Measurements from ENCODE around the gene PHC1.

Gene PHC1

DNA sequence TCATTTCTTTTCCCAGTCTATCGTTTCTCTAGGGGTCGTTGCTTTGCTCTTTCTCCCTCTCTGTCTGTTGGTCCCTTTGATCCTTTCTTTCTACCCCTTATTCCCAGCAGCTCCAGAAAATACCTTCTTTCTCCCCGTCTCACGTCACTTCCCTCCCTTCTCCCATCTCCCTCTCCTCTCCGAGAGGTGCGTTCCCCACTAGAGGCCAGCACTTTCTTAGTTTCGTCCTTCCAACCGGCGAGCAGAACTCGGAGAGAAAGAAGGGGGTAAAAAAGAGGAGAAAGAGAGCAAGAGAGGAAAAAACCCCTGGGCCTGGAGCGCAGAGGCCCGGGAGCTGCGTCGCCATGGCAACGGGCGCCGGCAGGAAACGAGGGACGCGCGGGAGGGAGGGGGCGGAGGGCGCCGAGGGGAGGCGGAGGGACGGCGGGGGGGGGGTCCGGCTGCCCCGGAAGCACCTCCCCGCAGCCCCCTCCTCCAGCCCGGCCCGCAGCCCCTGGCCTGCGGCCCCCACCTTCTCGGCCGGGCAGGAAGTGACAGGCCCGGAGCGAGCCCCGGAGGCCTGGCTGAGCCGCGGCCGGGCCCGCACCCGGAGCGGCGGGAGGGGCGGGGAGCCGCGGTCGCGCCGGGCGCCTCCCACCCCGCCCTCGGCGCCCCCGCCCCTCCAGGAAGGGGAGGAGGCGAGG lies at the start of gene PHC1:
PHC1 (plus strand) TSS at position 477 of the 683 bp plus-strand sequence. CDS start 3,169 bp downstream, outside the sequence.
- DNase-seq (ENCODE audit: low spot score), result peak; percentile 82

DNA sequence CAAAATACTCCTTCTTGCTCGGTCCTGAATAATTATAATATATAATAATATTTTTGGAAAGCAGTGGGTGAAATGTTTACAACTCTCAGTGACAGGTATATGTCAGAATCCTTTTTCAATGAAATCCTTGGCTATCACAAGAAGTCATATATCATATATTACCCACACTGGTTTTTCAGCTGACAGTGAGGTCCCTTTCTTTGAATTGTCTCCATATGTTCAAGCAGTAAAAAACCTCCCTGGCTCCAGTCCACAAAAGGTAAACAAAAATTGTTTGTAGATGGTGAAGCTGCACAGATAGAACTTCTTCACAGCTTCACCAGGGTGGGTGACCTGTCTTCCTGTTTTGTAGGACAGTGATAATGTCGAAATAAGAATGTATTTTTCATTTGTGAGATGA lies 47.9 kb upstream of the PHC1 start:
- no peak for DNase-seq (ENCODE audit: low spot score)

DNA sequence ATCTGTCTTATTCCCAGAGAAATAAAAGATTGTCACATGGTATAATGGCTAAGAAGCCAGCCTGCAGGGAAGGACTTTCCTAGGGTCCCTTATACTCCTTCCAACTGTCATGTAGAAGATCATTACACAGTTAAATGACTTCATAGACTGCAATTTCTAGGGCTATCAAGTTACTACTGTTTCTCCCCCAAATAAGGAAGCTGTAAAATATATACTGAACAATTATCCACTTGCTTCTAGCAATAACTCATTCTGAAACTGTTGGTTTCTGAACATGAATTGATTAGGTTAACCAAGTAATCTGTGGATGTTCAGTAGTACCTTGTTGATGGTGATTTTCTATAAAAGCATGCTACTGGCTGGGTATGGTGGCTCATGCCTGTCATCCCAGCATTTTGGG lies 47.3 kb upstream of the PHC1 start:
- no peak for DNase-seq (ENCODE audit: low spot score)

- DNase-seq (ENCODE audit: low spot score), result no peak
Observed at GRCh38 chr12:8867786-8868185, 46.5 kb upstream of the PHC1 start.

DNA sequence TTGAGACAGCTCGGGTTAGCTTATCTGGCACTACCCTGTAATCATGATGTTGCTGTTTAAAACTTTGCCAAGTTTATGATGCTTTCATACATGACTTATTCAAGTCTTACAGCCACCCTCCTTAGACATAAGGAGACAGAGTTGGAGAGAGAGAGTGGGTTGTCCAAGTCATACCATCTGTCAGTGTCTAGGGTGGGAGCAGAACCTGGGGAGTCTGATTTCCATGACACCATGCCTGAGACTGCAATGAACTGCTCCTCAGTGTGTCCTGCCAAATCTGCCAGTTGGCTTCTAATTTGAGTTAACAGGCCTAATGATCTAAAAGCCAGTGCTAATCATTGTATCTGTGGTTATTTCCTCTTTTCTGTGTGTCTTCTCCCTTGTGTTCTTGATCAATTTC lies 43.7 kb upstream of the PHC1 start:
- no peak for DNase-seq (ENCODE audit: low spot score)

GRCh38 chr12:8871068-8871467 lies 43.2 kb upstream of the PHC1 start:
- DNase-seq (ENCODE audit: low spot score), result no peak

DNA sequence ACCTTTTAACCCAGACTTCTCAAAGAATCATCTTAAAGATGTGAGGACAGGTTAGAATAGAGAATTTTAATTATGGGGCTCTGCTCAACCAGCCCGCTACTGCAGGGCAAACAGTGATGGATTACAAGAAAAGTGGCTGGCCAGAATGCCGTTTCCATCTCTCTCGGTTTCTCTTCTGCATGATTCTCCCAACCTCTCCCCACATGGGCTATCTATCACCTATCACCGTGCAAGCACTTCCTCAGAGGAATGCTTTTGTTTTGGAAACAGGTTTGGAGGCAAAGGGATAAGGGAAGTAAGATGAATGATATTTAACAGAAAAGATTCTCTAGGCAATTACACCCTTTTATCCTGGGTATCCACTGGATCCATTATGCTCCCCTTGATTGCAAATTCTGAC lies 37.4 kb upstream of the PHC1 start:
- DNase-seq (ENCODE audit: low spot score), result no peak

DNA sequence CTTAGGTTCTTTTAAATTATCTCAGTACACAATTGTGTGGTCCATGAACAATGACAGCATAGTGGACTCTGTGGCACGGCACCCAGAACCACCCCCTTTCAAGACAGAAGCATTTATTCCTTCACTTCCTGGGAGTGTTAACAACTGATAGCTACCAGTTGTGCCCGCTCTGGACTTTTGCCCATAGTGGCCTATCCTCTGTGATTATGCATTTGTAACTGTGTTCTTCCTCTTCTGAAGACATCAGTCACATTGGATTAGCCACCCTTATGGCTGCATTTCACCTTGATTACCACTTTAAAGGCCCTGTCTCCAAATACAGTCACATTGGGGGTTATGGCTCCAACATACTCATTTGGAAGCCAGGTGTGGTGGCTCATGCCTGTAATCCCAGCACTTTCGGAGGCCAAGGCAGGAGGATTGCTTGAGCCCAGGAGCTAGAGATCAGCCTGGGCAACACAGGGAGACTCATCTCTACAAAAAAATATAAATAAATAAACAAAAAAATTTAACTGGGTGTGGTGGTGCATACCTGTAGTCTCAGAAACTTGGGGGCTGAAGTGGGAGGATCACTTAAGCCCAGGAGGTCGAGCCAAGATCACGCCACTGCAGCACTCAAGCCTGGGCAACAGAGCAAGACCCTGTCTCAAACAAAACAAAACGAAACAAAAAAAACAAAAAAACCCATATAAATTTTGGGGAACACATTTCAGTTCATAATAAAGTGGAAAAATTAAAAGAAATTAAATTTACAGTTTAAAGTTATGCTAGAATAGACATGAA lies 27.6 kb upstream of the PHC1 start:
- DNase-seq (ENCODE audit: low spot score), result no peak

GRCh38 chr12:8887285-8887715 lies 27.0 kb upstream of the PHC1 start:
- DNase-seq (ENCODE audit: low spot score), result no peak

- peak; percentile 33 for DNase-seq (ENCODE audit: low spot score)
Observed at GRCh38 chr12:8890313-8891085, 23.8 kb upstream of the PHC1 start.

- DNase-seq (ENCODE audit: low spot score), result no peak
Observed at GRCh38 chr12:8891976-8892375, 22.3 kb upstream of the PHC1 start.

GRCh38 chr12:8894378-8894777 lies 19.9 kb upstream of the PHC1 start:
- no peak for DNase-seq (ENCODE audit: low spot score)

DNA sequence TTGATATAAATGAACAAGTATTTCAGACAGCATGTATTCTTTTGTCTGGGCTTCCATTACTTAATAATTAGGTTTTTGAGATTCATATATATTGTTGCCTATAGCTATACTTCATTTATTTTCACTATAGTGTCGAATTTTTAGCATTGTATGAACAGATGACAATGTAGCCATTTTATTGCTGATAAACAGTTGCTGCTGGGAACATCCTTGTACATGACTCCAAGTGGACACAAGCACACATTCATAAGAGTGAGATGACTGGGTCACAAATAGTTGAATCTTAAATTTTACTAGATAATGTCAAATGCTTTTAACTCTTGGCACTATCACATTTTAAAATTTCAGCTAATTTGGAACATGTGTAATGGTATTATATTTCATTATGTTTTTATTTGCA lies 19.3 kb upstream of the PHC1 start:
- DNase-seq (ENCODE audit: low spot score), result no peak

DNA sequence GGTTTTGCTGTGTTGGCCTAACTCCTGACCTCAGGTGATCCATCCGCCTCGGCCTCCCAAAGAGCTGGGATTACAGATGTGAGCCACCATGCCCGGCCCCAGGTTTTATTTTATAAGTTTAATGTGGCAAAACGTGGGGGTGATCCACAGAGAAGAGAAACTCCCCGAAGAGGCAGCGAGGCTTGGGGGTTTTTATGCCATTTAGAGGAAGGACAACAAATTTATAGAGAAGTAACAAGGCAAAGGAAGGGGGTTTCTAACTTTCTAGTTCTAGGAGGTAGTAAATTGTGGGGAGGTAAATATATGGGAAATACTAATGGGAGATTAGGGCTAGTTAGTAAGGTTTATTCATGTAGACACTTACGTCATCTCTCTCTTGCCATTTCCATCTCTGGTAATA lies 17.2 kb upstream of the PHC1 start:
- DNase-seq (ENCODE audit: low spot score), result no peak

GRCh38 chr12:8899830-8900229 lies 14.5 kb upstream of the PHC1 start:
- no peak for DNase-seq (ENCODE audit: low spot score)

DNA sequence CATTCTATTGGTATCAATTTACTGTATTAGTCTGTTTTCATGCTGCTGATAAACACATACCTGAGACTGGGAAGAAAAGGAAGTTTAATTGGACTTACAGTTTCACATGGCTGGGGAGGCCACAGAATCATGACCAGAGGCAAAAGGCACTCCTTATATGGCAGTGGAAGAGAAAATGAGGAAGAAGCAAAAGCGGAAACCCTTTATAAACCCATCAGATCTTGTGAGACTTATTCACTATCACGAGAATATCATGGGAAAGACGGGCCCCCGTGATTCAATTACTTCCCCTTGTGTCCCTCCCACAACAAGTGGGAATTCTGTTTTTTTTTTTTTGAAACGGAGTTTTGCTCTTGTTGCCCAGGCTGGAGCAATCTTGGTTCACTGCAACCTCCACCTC lies 11.6 kb upstream of the PHC1 start:
- peak; percentile 29 for DNase-seq (ENCODE audit: low spot score)

- DNase-seq (ENCODE audit: low spot score), result no peak
Observed at GRCh38 chr12:8903646-8904045, 10.7 kb upstream of the PHC1 start.

DNA sequence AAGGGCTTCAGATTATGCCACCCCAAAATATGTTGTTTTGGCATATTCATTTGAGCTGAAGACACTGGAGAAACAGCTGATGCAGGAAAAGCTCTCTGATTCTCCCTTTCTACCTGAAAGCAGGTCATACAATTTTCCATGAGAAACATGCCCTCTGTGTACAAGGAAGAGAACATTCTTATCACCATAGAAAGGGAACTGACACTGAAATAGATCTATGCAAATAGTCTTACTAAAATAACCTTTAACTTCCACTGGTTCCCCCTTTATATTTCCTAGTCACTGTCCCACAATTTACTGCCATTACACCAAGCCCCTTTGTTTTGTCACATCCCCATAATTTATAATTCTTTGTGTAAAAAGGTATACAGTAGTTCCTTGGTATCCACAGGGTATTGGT lies 9.6 kb upstream of the PHC1 start:
- DNase-seq (ENCODE audit: low spot score), result no peak

GRCh38 chr12:8905546-8905945 lies 8.8 kb upstream of the PHC1 start:
- DNase-seq (ENCODE audit: low spot score), result no peak

GRCh38 chr12:8906266-8907180 lies 7.8 kb upstream of the PHC1 start:
- no peak for DNase-seq (ENCODE audit: low spot score)

- DNase-seq (ENCODE audit: low spot score), result no peak
Observed at GRCh38 chr12:8907513-8907912, 6.8 kb upstream of the PHC1 start.

GRCh38 chr12:8909752-8910151 lies 4.6 kb upstream of the PHC1 start:
- DNase-seq (ENCODE audit: low spot score), result no peak
